Gastroesophageal sphincter (tissue), 4 donors: Measurements from ENCODE around the gene INPP5A. TPM values are rescaled to one million over a fixed set of nuclear protein-coding genes. Genes with fewer than 3 reads are reported as not detected.
A peak's percentile ranks its signal among the peaks of the same experiment; 100 is the strongest.

Experiments used
- ATAC-seq: fragments of 150-250 bp; one replicate; pipeline ENCODE4 v1.9.1; 2016; ENCODE audit warnings: mild to moderate bottlenecking, moderate library complexity
- H3K27ac ChIP-seq, 4 donors: fragments of 200-600 bp; sonication (generic) in 3 of 4; 1 replicate in 3 of 4; 2 replicates in 1 of 4; pipeline ENCODE4 v1.5.1; 2016 to 2019
- H3K27me3 ChIP-seq: fragments of 200-600 bp; sonication (generic); one replicate; pipeline ENCODE4 v1.5.1; 2019
- H3K36me3 ChIP-seq, 2 donors: fragments of 200-600 bp; sonication (generic); one replicate each; pipeline ENCODE4 v1.5.1; 2019; ENCODE audit warnings: control low read depth in 1 of 2
- H3K4me1 ChIP-seq, 3 donors: fragments of 200-600 bp; sonication (generic); 1 replicate in 2 of 3; 2 replicates in 1 of 3; pipeline ENCODE4 v1.5.1; 2016 to 2019; ENCODE audit warnings: control low read depth in 2 of 3
- H3K4me3 ChIP-seq, 2 donors: fragments of 200-600 bp; sonication (generic); one replicate each; pipeline ENCODE4 v1.5.1; 2019; ENCODE audit warnings: mild to moderate bottlenecking in 1 of 2, moderate library complexity in 1 of 2
- H3K9me3 ChIP-seq, 3 donors: fragments of 200-600 bp; sonication (generic); one replicate each; pipeline ENCODE4 v1.5.1; 2017 to 2019; ENCODE audit warnings: control low read depth in 2 of 3
- EP300 ChIP-seq: sonication (generic); formaldehyde crosslinking; IDR thresholded peaks from one replicate; pipeline ENCODE4 v1.6.1; 2017; ENCODE audit warnings: antibody characterized with exemption, mild to moderate bottlenecking
- POLR2A ChIP-seq, 2 donors: fragments of 450-650 bp; IDR thresholded peaks; one replicate each; pipeline ENCODE4 v1.6.1; 2017; ENCODE audit warnings: antibody characterized with exemption in 2 of 2, mild to moderate bottlenecking in 2 of 2, moderate library complexity in 1 of 2
- POLR2AphosphoS5 ChIP-seq: sonication (generic); formaldehyde crosslinking; IDR thresholded peaks from one replicate; pipeline ENCODE4 v1.6.1; 2017; ENCODE audit warnings: antibody characterized with exemption
- WGBS, 2 donors: methylation state at CpG; one replicate each; pipeline ENCODE4 v1.1.5; 2018; ENCODE audit warnings: low coverage in 1 of 2; 5-methylcytosine and 5-hydroxymethylcytosine counted together
- total RNA-seq, 4 donors: library from RNA; depleted of rRNA; stranded (reverse); fragments of >200 nt; gene quantifications; one replicate each; pipeline ENCODE4 v1.1.0, GENCODE V29; 2016
- TF ChIP-seq, protein P1 (sequence below), 4 experiments: fragments of 200-600 bp in 2 of 4; fragments of 450-650 bp in 2 of 4; sonication (generic) in 1 of 4; IDR thresholded peaks; one replicate each; pipeline ENCODE4 v1.5.1; 2017 to 2019; ENCODE audit warnings: antibody characterized with exemption in 4 of 4, mild to moderate bottlenecking in 2 of 4, moderate library complexity in 2 of 4

Gene INPP5A
- total RNA-seq, 4 donors from 2014 or later: 111 to 288 (median 215) TPM

DNA sequence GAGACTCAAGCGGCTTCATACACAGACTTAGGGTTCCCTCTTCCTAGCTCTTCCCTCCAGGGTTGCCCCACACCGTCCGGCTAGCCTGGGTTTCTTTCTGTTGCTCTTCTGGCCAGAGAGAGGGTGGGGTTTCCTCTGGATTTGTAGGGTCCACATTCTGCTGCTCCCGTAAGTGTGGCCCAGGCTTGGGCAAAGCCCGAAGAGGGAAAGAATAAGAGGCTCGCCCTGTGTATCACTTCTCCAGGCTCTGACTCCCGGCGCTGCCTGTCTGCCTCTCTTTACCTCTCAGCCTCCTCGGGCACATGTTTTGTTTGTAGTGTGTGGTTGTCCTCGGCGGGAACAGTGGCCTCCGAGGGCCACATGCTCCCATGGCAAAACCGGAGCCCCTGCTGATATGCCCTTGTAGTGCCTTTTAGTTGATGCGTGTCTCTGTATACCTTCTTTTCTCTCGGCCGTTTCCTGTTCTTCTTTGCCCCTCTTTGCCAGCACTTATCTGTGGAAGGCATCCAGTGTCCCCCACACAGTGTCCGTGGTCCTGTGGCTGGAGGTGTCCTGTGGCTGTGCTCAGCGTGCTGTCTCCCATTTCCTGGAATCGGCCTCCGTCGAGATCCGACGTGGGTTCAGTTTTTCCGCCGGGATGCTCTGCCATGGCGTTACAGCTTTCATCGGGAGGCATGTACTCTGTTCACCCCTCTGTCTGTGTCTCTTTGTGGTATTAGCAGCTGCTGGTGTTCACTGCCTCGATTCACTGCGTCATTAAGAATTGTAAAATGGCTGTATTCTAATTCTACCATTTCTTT lies 102.9 kb downstream of the INPP5A start:
- TF ChIP-seq, protein P1, sequence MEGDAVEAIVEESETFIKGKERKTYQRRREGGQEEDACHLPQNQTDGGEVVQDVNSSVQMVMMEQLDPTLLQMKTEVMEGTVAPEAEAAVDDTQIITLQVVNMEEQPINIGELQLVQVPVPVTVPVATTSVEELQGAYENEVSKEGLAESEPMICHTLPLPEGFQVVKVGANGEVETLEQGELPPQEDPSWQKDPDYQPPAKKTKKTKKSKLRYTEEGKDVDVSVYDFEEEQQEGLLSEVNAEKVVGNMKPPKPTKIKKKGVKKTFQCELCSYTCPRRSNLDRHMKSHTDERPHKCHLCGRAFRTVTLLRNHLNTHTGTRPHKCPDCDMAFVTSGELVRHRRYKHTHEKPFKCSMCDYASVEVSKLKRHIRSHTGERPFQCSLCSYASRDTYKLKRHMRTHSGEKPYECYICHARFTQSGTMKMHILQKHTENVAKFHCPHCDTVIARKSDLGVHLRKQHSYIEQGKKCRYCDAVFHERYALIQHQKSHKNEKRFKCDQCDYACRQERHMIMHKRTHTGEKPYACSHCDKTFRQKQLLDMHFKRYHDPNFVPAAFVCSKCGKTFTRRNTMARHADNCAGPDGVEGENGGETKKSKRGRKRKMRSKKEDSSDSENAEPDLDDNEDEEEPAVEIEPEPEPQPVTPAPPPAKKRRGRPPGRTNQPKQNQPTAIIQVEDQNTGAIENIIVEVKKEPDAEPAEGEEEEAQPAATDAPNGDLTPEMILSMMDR (IDR thresholded peaks at IDR 0.05): no peak
- TF ChIP-seq POLR2A (IDR thresholded peaks at IDR 0.05) (no peak), POLR2AphosphoS5 (no peak), EP300 (no peak)
- Histone ChIP-seq H3K9me3 (no peaks in the 10 kb centered on the region), H3K27me3 (no peaks in the 10 kb centered on the region), H3K4me3 (no peak overlapping the region), H3K36me3 (no peaks in the 10 kb centered on the region), H3K4me1 (peaks cover 0 to 97% (median 22%) of the 10 kb centered on the region in 3 donors), H3K27ac (peak overlapping the region; percentile 76 to 98 (median 91))
- peak; percentile 22 for ATAC-seq
- 51 to 88% methylated on average over 12 to 27 of the region's 29 CpGs for WGBS, 2 donors

DNA sequence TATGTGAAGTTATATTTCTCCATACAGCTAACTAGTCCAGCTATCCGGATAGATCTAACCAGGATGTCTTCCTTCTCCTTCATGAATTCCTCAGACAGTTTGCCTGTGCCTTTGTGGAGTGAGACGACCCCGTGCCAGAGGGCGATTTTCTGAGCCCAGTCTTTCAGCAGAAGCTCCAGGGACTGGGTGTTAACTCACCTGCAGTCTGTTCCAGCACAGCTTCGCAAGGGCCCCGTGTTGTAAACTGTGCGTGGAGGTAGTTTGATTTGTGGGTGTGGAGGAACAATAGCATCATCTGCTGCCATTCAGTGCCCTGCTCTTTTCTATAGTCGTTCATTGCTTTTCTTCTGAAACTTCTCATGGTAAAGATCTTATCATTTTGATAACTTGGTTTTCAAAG lies 103.8 kb downstream of the INPP5A start:
- Histone ChIP-seq H3K4me1 (peaks cover 0 to 97% (median 22%) of the 10 kb centered on the region in 3 donors), H3K36me3 (peaks cover 0 to 8% of the 10 kb centered on the region in 2 donors), H3K27me3 (no peaks in the 10 kb centered on the region), H3K4me3 (no peak overlapping the region), H3K27ac (peak overlapping the region; percentile 76 to 98 (median 91)), H3K9me3 (no peaks in the 10 kb centered on the region)
- no peak for ATAC-seq
- WGBS, 2 donors: 44 to 47% methylated on average over 4 to 6 of the region's 8 CpGs
- TF ChIP-seq EP300 (no peak), POLR2AphosphoS5 (no peak), POLR2A (IDR thresholded peaks at IDR 0.05) (no peak)
- TF ChIP-seq, protein P1 (IDR thresholded peaks at IDR 0.05): no peak

DNA sequence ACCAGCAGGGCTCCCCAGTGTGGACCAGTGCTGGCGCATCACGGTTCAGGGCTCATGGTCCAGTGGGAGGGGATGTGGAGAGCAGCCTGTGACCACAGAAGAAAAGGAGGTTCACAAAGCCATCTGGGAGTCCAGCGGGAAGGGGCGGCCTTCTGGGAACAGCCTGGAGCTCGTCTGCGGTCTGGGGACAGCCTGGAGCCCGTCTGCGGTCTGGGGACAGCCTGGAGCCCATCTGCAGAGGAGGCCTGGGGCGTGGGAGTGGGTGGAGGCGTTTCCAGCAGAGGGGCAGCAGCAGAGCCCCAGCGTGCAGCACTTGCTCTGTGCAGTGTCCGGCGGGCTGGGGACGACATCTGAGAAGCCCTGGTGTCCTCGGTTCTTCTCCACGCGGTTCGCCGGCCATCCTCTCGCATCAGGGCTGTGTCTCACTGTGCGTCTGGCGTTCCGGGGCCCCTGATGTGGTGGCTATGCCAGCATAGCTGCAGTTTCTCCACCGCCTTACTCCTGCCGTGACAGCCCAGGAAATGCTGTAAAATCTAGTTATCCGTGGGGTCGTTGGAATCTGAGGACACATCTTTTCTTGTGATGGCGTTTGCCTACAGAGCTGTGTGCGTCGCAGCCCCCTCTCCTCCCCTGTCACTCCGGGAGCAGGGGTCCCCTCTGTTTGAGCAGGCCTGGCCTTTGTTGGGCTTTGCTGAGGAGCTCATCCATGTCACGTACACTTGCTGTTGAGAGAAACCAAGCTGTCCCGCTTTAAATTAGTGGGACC lies 104.6 kb downstream of the INPP5A start:
- Histone ChIP-seq H3K4me1 (peaks cover 0 to 95% (median 22%) of the 10 kb centered on the region in 3 donors), H3K9me3 (no peaks in the 10 kb centered on the region), H3K36me3 (peaks cover 0 to 16% of the 10 kb centered on the region in 2 donors), H3K4me3 (no peak overlapping the region), H3K27ac (peak overlapping the region; percentile 76 to 98 (median 91)), H3K27me3 (no peaks in the 10 kb centered on the region)
- ATAC-seq: no peak
- WGBS, 2 donors: 94% methylated on average over 9 of the region's 33 CpGs; no CpG with 5 or more reads in 1 of the 2 donors
- TF ChIP-seq POLR2A (IDR thresholded peaks at IDR 0.05) (no peak), POLR2AphosphoS5 (no peak), EP300 (no peak)
- TF ChIP-seq, protein P1 (IDR thresholded peaks at IDR 0.05): no peak

DNA sequence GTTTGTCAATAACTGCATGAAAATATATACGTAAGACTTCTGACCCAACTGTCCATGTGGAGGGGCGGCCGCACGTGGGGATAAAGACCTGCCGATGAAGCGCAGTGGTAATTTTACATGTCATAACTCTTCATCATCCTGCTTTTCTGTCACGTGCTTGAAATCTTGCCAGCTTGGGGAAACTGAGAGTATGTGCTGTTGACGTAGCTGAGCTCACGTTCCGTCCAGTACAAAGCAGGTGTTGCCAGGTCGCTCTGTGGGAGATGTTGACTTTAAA lies 105.1 kb downstream of the INPP5A start:
- no peak for ATAC-seq
- no peaks in the 10 kb centered on the region for H3K9me3 ChIP-seq
- no peak overlapping the region for H3K4me3 ChIP-seq
- H3K36me3 ChIP-seq: peaks cover 0 to 17% of the 10 kb centered on the region in 2 donors
- H3K4me1 ChIP-seq: peaks cover 0 to 95% (median 17%) of the 10 kb centered on the region in 3 donors
- H3K27ac ChIP-seq: peak overlapping the region in 3 of 4 donors; percentile 86 to 98 (median 96)
- TF ChIP-seq, protein P1 (IDR thresholded peaks at IDR 0.05): no peak
- no peak for TF ChIP-seq EP300
- 64 to 81% methylated on average over 7 to 10 of the region's 11 CpGs for WGBS, 2 donors
- no peaks in the 10 kb centered on the region for H3K27me3 ChIP-seq
